ENCODE results near the gene HSD17B14.

Gene HSD17B14

GRCh38 chr19:48826606-48827020 lies 9.7 kb downstream of the HSD17B14 start:
- no peak for DNase-seq (ENCODE audit: low read depth in 3 of 3)

GRCh38 chr19:48822514-48822913 lies 13.8 kb downstream of the HSD17B14 start:
- no peak for DNase-seq (ENCODE audit: low read depth in 3 of 3)

GRCh38 chr19:48821633-48822032 lies 14.7 kb downstream of the HSD17B14 start:
- DNase-seq (ENCODE audit: low read depth in 3 of 3): no peak

- DNase-seq (ENCODE audit: low read depth in 3 of 3): no peak
Measured at GRCh38 chr19:48819366-48819816, 16.9 kb downstream of the HSD17B14 start.

- DNase-seq (ENCODE audit: low read depth in 3 of 3): no peak
Measured at GRCh38 chr19:48818234-48818820, 18.0 kb downstream of the HSD17B14 start.

- DNase-seq (ENCODE audit: low read depth in 3 of 3): no peak
Measured at GRCh38 chr19:48817585-48818124, 18.6 kb downstream of the HSD17B14 start.

- no peak for DNase-seq (ENCODE audit: low read depth in 3 of 3)
Measured at GRCh38 chr19:48815870-48816501, 20.3 kb downstream of the HSD17B14 start.

GRCh38 chr19:48814895-48815294 lies 21.4 kb downstream of the HSD17B14 start:
- DNase-seq (ENCODE audit: low read depth in 3 of 3): no peak

GRCh38 chr19:48813123-48813913 lies 23.0 kb downstream of the HSD17B14 start:
- no peak for DNase-seq (ENCODE audit: low read depth in 3 of 3)

GRCh38 chr19:48812094-48812929 lies 24.0 kb downstream of the HSD17B14 start:
- DNase-seq (ENCODE audit: low read depth in 3 of 3): peak in 2 of 3 experiments; percentile 26 to 46

- no peak for DNase-seq (ENCODE audit: low read depth in 3 of 3)
Measured at GRCh38 chr19:48810151-48810550, 26.1 kb downstream of the HSD17B14 start.

- no peak for DNase-seq (ENCODE audit: low read depth in 3 of 3)
Measured at GRCh38 chr19:48807590-48808308, 28.5 kb downstream of the HSD17B14 start.

- no peak for DNase-seq (ENCODE audit: low read depth in 3 of 3)
Measured at GRCh38 chr19:48806818-48807589, 29.3 kb downstream of the HSD17B14 start.

- DNase-seq (ENCODE audit: low read depth in 3 of 3): no peak
Measured at GRCh38 chr19:48806518-48806817, 29.8 kb downstream of the HSD17B14 start.

- no peak for DNase-seq (ENCODE audit: low read depth in 3 of 3)
Measured at GRCh38 chr19:48805452-48805851, 30.8 kb downstream of the HSD17B14 start.

- DNase-seq (ENCODE audit: low read depth in 3 of 3): no peak
Measured at GRCh38 chr19:48804496-48804895, 31.8 kb downstream of the HSD17B14 start.

GRCh38 chr19:48802623-48803022 lies 33.7 kb downstream of the HSD17B14 start:
- no peak for DNase-seq (ENCODE audit: low read depth in 3 of 3)

GRCh38 chr19:48799358-48800300 lies 36.7 kb downstream of the HSD17B14 start:
- DNase-seq (ENCODE audit: low read depth in 3 of 3): no peak

- no peak for DNase-seq (ENCODE audit: low read depth in 3 of 3)
Measured at GRCh38 chr19:48798937-48799336, 37.4 kb downstream of the HSD17B14 start.

Data from stimulated activated CD4-positive, alpha-beta T cell treated with anti-CD3 and anti-CD28 coated beads, TNF-alpha, amount 100 ng/mL, for 4 hours (primary cell).